Subcutaneous abdominal adipose tissue (tissue), 5 donors: ENCODE measurements around the gene TSPAN10.
A peak's percentile ranks its signal among the peaks of the same experiment; 100 is the strongest.

ENCODE experiments used
- H3K27ac ChIP-seq: one replicate; pipeline ENCODE4 v1.7.0; 2013; ENCODE audit warnings: low read depth, mild to moderate bottlenecking, inconsistent platforms, low read length, moderate library complexity
- H3K27me3 ChIP-seq, 5 donors: one replicate each; pipeline ENCODE4 v1.7.0; 2013; ENCODE audit warnings: low read length in 5 of 5, inconsistent platforms in 1 of 5; ENCODE audit not compliant: control insufficient read depth in 5 of 5, insufficient read depth in 4 of 5
- H3K36me3 ChIP-seq, 5 donors: one replicate each; pipeline ENCODE4 v1.7.0; 2013; ENCODE audit warnings: low read length in 5 of 5; ENCODE audit not compliant: control insufficient read depth in 5 of 5, insufficient read depth in 5 of 5
- H3K4me1 ChIP-seq, 5 donors: one replicate each; pipeline ENCODE4 v1.7.0; 2013; ENCODE audit warnings: low read length in 5 of 5, mild to moderate bottlenecking in 3 of 5, moderate library complexity in 1 of 5; ENCODE audit not compliant: control insufficient read depth in 5 of 5, insufficient read depth in 5 of 5
- H3K4me3 ChIP-seq, 5 donors: one replicate each; pipeline ENCODE4 v1.7.0; 2013; ENCODE audit warnings: low read length in 5 of 5, low read depth in 1 of 5
- H3K9ac ChIP-seq, 5 donors: one replicate each; pipeline ENCODE4 v1.7.0; 2013; ENCODE audit warnings: low read length in 5 of 5, mild to moderate bottlenecking in 4 of 5, moderate library complexity in 3 of 5
- H3K9me3 ChIP-seq, 5 donors: one replicate each; pipeline ENCODE4 v1.7.0; 2013; ENCODE audit warnings: low read length in 5 of 5; ENCODE audit not compliant: control insufficient read depth in 5 of 5
- donor health status: healthy.
- donor health status: healthy.
- donor health status: healthy.
- donor health status: healthy.
- donor health status: healthy.

Gene TSPAN10

GRCh38 chr17:81636505-81637288 is at the start of gene TSPAN10, which contains the start of gene NPLOC4:
TSS of gene TSPAN10 (plus strand) at chr17:81637196. CDS start at chr17:81642413, 5,217 bp downstream.
TSS of gene NPLOC4 (minus strand) at chr17:81637112. CDS start at chr17:81636930, 182 bp downstream.
- H3K27me3 ChIP-seq, result no peaks in the 10 kb centered on the region
- H3K27ac ChIP-seq, result peak within 1 kb of the TSS; percentile 99
- H3K4me1 ChIP-seq, result peaks cover 4 to 44% (median 26%) of the 10 kb centered on the region in 5 donors
- peak within 1 kb of the TSS; percentile 95 to 100 (median 99) for H3K9ac ChIP-seq
- H3K9me3 ChIP-seq, result no peaks in the 10 kb centered on the region
- peak within 1 kb of the TSS; percentile 71 to 96 (median 90) for H3K4me3 ChIP-seq
- H3K36me3 ChIP-seq, result peaks cover 0 to 3% (median 0%) of the 10 kb centered on the region in 5 donors

- Histone ChIP-seq H3K4me1 (no peaks in the 10 kb centered on the region), H3K9me3 (no peaks in the 10 kb centered on the region), H3K27me3 (no peaks in the 10 kb centered on the region), H3K4me3 (no peak overlapping the region), H3K36me3 (peaks cover 7 to 93% (median 74%) of the 10 kb centered on the region in 5 donors), H3K27ac (no peak overlapping the region), H3K9ac (no peak overlapping the region)
Observed at GRCh38 chr17:81589612-81590011, 47.4 kb upstream of the TSPAN10 start.

- no peak overlapping the region for H3K4me3 ChIP-seq
- peaks cover 7 to 95% (median 73%) of the 10 kb centered on the region in 5 donors for H3K36me3 ChIP-seq
- H3K27ac ChIP-seq, result no peak overlapping the region
- H3K27me3 ChIP-seq, result no peaks in the 10 kb centered on the region
- no peaks in the 10 kb centered on the region for H3K9me3 ChIP-seq
- peaks cover 0 to 5% (median 0%) of the 10 kb centered on the region in 5 donors for H3K4me1 ChIP-seq
- no peak overlapping the region for H3K9ac ChIP-seq
Observed at GRCh38 chr17:81590121-81590520, 46.9 kb upstream of the TSPAN10 start.

- Histone ChIP-seq H3K4me3 (no peak overlapping the region), H3K4me1 (peaks cover 0 to 10% (median 0%) of the 10 kb centered on the region in 5 donors), H3K36me3 (peaks cover 7 to 92% (median 72%) of the 10 kb centered on the region in 5 donors), H3K9me3 (no peaks in the 10 kb centered on the region), H3K9ac (no peak overlapping the region), H3K27me3 (no peaks in the 10 kb centered on the region), H3K27ac (no peak overlapping the region)
Observed at GRCh38 chr17:81591971-81592370, 45.0 kb upstream of the TSPAN10 start.

GRCh38 chr17:81593105-81593871 is 43.7 kb upstream of the TSPAN10 start:
- Histone ChIP-seq H3K4me3 (no peak overlapping the region), H3K4me1 (peaks cover 0 to 10% (median 3%) of the 10 kb centered on the region in 5 donors), H3K36me3 (peaks cover 4 to 90% (median 72%) of the 10 kb centered on the region in 5 donors), H3K9me3 (no peaks in the 10 kb centered on the region), H3K27ac (no peak overlapping the region), H3K27me3 (no peaks in the 10 kb centered on the region), H3K9ac (no peak overlapping the region)

GRCh38 chr17:81599719-81600486 is 37.1 kb upstream of the TSPAN10 start:
- H3K4me1 ChIP-seq, result peaks cover 0 to 12% (median 9%) of the 10 kb centered on the region in 5 donors
- H3K4me3 ChIP-seq, result no peak overlapping the region
- H3K27me3 ChIP-seq, result no peaks in the 10 kb centered on the region
- H3K9me3 ChIP-seq, result no peaks in the 10 kb centered on the region
- H3K36me3 ChIP-seq, result peaks cover 7 to 85% (median 67%) of the 10 kb centered on the region in 5 donors
- H3K9ac ChIP-seq, result no peak overlapping the region
- H3K27ac ChIP-seq, result no peak overlapping the region

GRCh38 chr17:81601525-81602120 is 35.4 kb upstream of the TSPAN10 start:
- no peak overlapping the region for H3K27ac ChIP-seq
- peaks cover 0 to 9% (median 7%) of the 10 kb centered on the region in 5 donors for H3K4me1 ChIP-seq
- no peak overlapping the region for H3K4me3 ChIP-seq
- H3K27me3 ChIP-seq, result no peaks in the 10 kb centered on the region
- peaks cover 7 to 83% (median 62%) of the 10 kb centered on the region in 5 donors for H3K36me3 ChIP-seq
- H3K9ac ChIP-seq, result no peak overlapping the region
- H3K9me3 ChIP-seq, result no peaks in the 10 kb centered on the region

- no peak overlapping the region for H3K9ac ChIP-seq
- no peaks in the 10 kb centered on the region for H3K9me3 ChIP-seq
- H3K27me3 ChIP-seq, result no peaks in the 10 kb centered on the region
- H3K27ac ChIP-seq, result no peak overlapping the region
- H3K4me3 ChIP-seq, result no peak overlapping the region
- peaks cover 0 to 22% (median 10%) of the 10 kb centered on the region in 5 donors for H3K4me1 ChIP-seq
- peaks cover 12 to 91% (median 67%) of the 10 kb centered on the region in 5 donors for H3K36me3 ChIP-seq
Observed at GRCh38 chr17:81603846-81604610, 33.0 kb upstream of the TSPAN10 start.

GRCh38 chr17:81607431-81607830 is 29.6 kb upstream of the TSPAN10 start:
- Histone ChIP-seq H3K9me3 (no peaks in the 10 kb centered on the region), H3K27ac (no peak overlapping the region), H3K4me1 (peaks cover 0 to 27% (median 21%) of the 10 kb centered on the region in 5 donors), H3K4me3 (no peak overlapping the region), H3K36me3 (peaks cover 12 to 85% (median 68%) of the 10 kb centered on the region in 5 donors), H3K9ac (no peak overlapping the region), H3K27me3 (no peaks in the 10 kb centered on the region)
